A172 (cell line): ENCODE measurements around the gene CENPB. TPM values are rescaled to one million over a fixed set of nuclear protein-coding genes. Genes with fewer than 3 reads are reported as not detected.

Source experiments
- DNase-seq: peaks from one replicate; pipeline ENCODE4 v3.0.0-alpha.2; 2015; ENCODE audit warnings: low spot score
- total RNA-seq: library from RNA; depleted of rRNA; stranded (reverse); fragments of >200 nt; shearing (Covaris generic); gene quantifications from 2 replicates; pipeline ENCODE4 v1.2.3, GENCODE V29; 2014

Gene CENPB
- total RNA-seq, 1 experiment from 2014 or later, result 94.1 TPM

DNA sequence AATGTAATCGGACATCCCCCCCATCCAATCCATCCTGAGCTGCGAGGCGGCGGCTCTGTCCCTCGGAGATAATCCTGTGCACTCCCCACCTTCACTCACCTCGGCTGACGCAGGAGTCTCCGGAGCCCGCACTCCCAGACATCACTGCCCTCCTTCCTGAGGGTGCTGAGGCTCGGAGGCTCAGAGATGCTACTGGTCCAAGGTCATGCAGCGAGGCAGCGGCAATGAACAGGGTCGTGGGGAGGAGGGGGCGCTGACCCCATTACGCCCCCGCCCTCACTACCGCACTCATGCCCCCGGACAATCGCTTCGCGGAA lies 19.5 kb downstream of the CENPB start:
- DNase-seq, result peak; percentile 19

GRCh38 chr20:3766422-3767109 lies 20.0 kb downstream of the CENPB start:
- no peak for DNase-seq

GRCh38 chr20:3765171-3765882 lies 21.2 kb downstream of the CENPB start:
- no peak for DNase-seq

- DNase-seq, result no peak
Observed at GRCh38 chr20:3764659-3765058, 21.9 kb downstream of the CENPB start.

DNA sequence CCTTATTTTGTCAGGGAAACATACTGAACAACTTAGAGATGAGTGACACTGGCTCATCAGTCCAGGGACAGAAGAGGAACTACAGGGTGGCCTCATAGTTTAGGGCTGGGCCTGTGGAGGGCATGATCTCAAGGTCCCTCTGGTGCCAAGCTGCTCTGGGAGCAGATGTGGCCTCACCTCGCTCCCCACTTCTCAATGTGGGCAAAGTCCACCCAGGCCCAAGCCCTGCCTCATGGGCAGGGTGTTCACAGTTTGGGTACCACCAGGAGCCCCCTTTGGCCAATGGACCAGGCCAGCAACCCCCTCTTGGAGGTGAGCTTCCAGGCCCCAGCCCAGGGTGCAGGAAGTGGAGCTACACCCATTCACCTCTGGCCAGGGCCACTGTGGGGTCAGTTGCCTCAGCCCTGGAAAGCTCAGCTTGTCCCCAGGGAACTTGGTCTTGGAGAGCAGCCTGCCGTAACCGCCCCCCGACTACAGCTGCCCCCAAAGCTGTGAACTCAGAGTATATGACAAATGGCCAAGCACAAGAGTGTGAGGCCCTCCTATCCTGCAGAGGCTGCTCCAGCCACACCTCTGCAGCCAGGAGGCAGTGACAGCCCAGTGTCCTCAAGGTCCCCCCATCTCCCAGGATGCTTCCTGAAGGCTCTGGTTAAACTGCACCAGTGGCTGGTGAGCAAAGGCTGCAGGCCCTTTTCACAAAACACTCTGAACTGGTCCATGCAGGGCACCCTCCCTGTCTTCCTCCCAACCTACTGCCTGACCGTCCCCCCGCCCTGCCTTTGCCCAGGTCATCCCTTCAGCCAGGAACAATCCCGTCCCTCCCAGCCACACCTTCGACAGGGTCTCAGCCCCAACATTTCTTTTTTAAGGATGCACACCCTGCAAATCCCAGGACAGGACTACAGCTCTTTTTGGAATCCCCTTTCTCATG lies 22.6 kb downstream of the CENPB start:
- no peak for DNase-seq

DNA sequence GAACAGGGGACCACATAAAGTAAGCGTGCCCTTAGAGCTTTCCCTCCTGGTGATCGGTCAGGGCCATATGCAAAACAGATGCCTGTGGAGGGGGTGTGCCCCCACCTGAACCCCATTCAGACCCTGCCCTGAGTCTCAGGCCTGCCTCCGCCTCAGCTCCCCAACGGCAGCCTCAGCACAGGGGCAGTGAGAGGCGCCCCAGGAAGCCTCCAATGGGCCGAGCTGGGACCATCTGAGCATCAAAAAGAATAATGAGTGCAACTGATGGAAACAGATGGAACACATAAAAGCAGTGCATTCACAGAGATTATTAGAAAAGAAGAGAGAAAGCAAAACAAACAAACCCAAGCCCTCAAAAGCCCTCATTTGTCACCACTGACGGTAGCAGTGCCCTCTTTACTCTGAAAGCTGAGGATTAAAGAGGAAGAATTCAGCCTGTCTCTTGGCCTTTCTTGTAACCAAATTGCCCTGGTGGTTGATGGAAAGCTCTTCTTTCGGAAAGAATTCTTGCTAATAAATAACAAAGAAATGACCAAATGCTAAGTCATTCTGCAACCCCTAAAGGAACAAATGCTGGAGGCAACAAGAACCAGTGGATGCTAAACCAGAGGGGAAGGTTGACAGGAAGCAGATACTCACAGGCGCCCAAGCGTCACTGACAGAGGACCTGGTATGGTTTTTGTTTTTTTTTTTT lies 25.7 kb downstream of the CENPB start:
- no peak for DNase-seq

- DNase-seq, result no peak
Observed at GRCh38 chr20:3759884-3760283, 26.7 kb downstream of the CENPB start.

- no peak for DNase-seq
Observed at GRCh38 chr20:3759316-3759823, 27.2 kb downstream of the CENPB start.

DNA sequence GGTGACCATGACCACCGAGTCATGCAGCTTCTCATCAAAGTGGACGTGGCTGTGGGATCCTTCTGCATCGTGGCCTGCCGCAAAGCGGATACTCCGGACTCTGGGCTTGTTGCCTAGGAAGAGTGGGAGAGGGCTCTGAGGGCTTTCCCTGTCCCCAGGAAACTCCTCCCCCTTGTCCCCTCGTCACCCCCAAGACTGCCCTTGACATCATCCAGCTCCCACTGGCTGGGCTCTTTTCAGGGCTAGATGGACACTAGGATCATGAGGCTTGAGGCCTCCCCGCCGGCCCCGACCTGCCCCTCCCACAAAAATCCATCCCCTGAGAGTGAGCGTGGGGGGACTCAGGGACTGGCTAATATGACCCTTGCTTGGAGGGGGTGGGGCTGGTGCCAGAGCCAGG lies 28.0 kb downstream of the CENPB start:
- no peak for DNase-seq

DNA sequence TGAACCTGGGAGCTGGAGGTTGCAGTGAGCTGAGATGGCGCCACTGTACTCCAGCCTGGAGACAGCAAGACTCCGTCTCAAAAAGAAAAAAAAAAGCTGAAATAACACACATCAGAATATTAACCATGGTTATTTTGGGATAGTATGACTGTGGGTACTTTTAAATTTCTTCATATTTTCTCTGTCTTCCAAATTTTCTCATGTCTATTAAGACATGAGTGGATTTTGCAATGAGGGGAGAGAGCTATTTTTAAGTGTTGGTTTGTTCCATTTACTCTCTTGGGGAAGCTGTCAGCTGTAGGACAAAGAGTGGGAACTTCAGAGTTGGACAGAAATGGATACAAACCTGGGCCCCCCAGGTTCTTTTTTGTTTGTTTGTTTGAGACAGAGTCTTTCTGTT lies 29.3 kb downstream of the CENPB start:
- no peak for DNase-seq

DNA sequence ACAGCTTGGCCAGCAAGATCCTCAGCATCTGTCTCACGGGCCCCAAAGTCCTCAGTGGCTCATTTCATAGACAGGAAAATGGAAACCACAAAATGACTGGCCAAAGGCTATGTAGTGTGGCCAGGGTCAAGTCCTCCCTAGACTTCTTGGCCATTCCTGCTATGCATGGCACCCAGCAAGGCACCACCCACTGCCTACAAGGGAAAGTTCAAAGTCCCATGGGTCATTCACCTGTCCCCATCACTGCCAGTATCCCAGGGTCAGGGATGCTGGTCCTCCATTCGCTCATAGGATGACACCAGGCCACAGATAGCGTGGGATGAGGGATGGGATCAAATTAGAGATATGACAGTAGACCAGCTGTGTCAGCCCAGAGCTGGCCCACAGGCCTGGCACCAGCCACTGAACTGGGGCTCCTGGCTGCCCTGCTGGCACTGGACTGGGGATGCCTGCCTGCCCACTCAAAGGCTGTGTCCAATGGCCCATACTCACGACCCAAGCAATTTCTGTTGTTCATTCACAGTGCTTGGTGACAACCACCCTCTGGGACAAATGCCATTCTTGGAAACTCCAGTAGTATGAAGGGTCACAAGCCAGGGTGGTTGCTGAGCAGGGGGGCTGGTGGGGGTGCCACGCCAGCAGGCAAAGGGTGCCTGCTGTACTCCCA lies 30.6 kb downstream of the CENPB start:
- DNase-seq, result no peak

- no peak for DNase-seq
Observed at GRCh38 chr20:3755269-3755668, 31.3 kb downstream of the CENPB start.

DNA sequence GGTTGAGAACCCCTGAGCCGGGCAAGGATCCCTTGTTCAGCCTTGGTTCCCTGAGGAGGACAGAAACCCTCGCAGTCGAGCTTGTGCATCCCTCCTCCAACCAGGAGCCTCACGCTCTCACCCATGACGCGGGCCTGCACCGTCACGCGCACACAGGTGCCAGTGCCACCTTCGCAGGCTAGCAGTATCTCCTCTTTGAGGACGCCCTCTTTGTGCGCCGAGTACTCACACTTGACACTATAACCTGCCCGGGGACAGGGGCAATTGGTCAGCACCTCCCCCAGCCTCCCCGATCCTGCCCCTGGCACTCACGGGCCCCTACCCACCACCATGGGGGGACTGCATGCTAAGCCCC lies 32.3 kb downstream of the CENPB start:
- DNase-seq, result no peak

DNA sequence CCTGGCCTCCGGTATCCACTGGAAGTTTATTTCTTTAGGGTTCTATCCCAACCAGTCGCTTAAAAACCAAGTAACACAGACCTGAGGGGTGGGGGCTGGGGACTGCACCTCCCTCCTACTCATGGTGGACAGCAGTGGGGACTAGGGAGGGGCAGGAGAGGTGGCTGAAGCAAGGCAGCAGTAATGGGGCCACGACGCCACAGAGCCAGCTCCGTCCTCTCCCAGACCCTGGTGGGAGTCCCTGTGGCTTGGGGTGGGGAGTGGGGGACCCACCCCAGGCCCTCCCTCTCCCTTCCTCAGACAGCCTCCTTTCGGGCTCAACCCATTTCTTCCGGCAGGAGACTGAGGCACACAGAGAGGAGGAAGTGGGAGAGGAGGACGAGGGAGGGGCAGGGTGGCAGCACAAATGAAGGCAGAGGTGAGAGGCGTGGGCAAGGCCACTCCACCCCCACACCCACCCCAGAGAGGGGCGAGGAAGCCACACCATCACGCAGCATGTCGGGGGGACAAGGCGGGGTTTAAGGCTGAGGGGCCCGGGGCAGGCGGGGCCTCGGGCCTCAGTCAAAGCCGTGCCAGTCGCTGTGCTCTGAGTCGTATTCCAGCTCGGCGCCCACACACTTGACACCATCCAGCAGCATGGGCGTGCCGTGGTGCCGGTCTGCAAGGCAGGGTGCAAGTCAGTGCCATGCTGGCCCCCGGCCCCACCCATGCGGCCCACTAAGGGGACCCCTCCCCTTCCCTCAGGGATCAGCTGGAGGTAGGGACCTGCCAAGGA lies 32.9 kb downstream of the CENPB start:
- DNase-seq, result no peak

GRCh38 chr20:3753098-3753497 lies 33.4 kb downstream of the CENPB start:
- DNase-seq, result peak; percentile 55

- no peak for DNase-seq
Observed at GRCh38 chr20:3752386-3752759, 34.2 kb downstream of the CENPB start.

- DNase-seq, result no peak
Observed at GRCh38 chr20:3751675-3752385, 34.7 kb downstream of the CENPB start.

DNA sequence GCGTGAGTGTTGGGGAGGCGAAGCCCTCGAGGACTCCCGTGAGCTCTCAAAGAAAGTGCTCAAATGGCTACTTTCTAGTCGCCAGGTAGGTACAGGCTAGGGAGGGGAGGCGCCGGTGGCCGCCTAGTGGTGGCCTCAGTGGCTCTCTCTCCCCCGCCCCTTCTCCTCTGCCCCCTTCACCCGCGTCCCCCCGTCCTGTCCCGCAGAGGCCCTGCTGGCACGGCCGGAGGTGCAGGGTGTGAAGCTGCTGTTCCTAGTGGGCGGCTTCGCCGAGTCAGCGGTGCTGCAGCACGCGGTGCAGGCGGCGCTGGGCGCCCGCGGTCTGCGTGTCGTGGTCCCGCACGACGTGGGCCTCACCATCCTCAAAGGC lies 35.2 kb downstream of the CENPB start:
- no peak for DNase-seq

GRCh38 chr20:3749689-3750531 lies 36.6 kb downstream of the CENPB start:
- no peak for DNase-seq
